Measurements from ENCODE around the gene GIMAP6.
"Not testable (repeated sequence)": the region's sequence is repeated elsewhere in the genome, so short reads cannot be mapped to it uniquely, and the experiment has no call there.

GIMAP6 gene

GRCh38 chr7:150663802-150664494, 31.8 kb upstream of the GIMAP6 start:
- Histone ChIP-seq H3K4me3 (ENCODE audit: low read length) (no peak overlapping the region), H3K9me3 (ENCODE audit: control insufficient read depth, low read length) (no peaks in the 10 kb centered on the region), H3K4me1 (ENCODE audit: control insufficient read depth, insufficient read depth, low read length) (no peaks in the 10 kb centered on the region), H3K36me3 (ENCODE audit: control insufficient read depth, insufficient read depth, low read length) (no peaks in the 10 kb centered on the region), H3K9ac (ENCODE audit: low read length) (no peak overlapping the region), H3K27me3 (ENCODE audit: control insufficient read depth, insufficient read depth, low read length) (no peaks in the 10 kb centered on the region)

GRCh38 chr7:150662821-150663220, 30.6 kb upstream of the GIMAP6 start:
- not testable (repeated sequence) for H3K27me3 ChIP-seq (ENCODE audit: control insufficient read depth, insufficient read depth, low read length); H3K36me3 ChIP-seq (ENCODE audit: control insufficient read depth, insufficient read depth, low read length); H3K9me3 ChIP-seq (ENCODE audit: control insufficient read depth, low read length); H3K9ac ChIP-seq (ENCODE audit: low read length); H3K4me3 ChIP-seq (ENCODE audit: low read length); H3K4me1 ChIP-seq (ENCODE audit: control insufficient read depth, insufficient read depth, low read length)

GRCh38 chr7:150660939-150661613, 28.9 kb upstream of the GIMAP6 start:
- H3K9ac ChIP-seq (ENCODE audit: low read length): no peak overlapping the region
- no peak overlapping the region for H3K4me3 ChIP-seq (ENCODE audit: low read length)
- no peaks in the 10 kb centered on the region for H3K4me1 ChIP-seq (ENCODE audit: control insufficient read depth, insufficient read depth, low read length)
- no peaks in the 10 kb centered on the region for H3K9me3 ChIP-seq (ENCODE audit: control insufficient read depth, low read length)
- H3K36me3 ChIP-seq (ENCODE audit: control insufficient read depth, insufficient read depth, low read length): no peaks in the 10 kb centered on the region
- H3K27me3 ChIP-seq (ENCODE audit: control insufficient read depth, insufficient read depth, low read length): no peaks in the 10 kb centered on the region

- H3K9me3 ChIP-seq (ENCODE audit: control insufficient read depth, low read length): no peaks in the 10 kb centered on the region
- no peak overlapping the region for H3K4me3 ChIP-seq (ENCODE audit: low read length)
- H3K4me1 ChIP-seq (ENCODE audit: control insufficient read depth, insufficient read depth, low read length): no peaks in the 10 kb centered on the region
- H3K9ac ChIP-seq (ENCODE audit: low read length): no peak overlapping the region
- H3K36me3 ChIP-seq (ENCODE audit: control insufficient read depth, insufficient read depth, low read length): no peaks in the 10 kb centered on the region
- no peaks in the 10 kb centered on the region for H3K27me3 ChIP-seq (ENCODE audit: control insufficient read depth, insufficient read depth, low read length)
Measured at GRCh38 chr7:150657526-150657925, 25.3 kb upstream of the GIMAP6 start.

GRCh38 chr7:150656047-150656446, 23.9 kb upstream of the GIMAP6 start:
- Histone ChIP-seq H3K9ac (ENCODE audit: low read length) (no peak overlapping the region), H3K27me3 (ENCODE audit: control insufficient read depth, insufficient read depth, low read length) (no peaks in the 10 kb centered on the region)

GRCh38 chr7:150654692-150655091, 22.5 kb upstream of the GIMAP6 start:
- H3K27me3 ChIP-seq (ENCODE audit: control insufficient read depth, insufficient read depth, low read length): no peaks in the 10 kb centered on the region
- H3K36me3 ChIP-seq (ENCODE audit: control insufficient read depth, insufficient read depth, low read length): no peaks in the 10 kb centered on the region
- no peak overlapping the region for H3K4me3 ChIP-seq (ENCODE audit: low read length)
- no peak overlapping the region for H3K9ac ChIP-seq (ENCODE audit: low read length)
- no peaks in the 10 kb centered on the region for H3K9me3 ChIP-seq (ENCODE audit: control insufficient read depth, low read length)
- no peaks in the 10 kb centered on the region for H3K4me1 ChIP-seq (ENCODE audit: control insufficient read depth, insufficient read depth, low read length)

More at GRCh38 chr7:150656047-150656446, 23.9 kb upstream of the GIMAP6 start:
- H3K36me3 ChIP-seq (ENCODE audit: control insufficient read depth, insufficient read depth, low read length): no peaks in the 10 kb centered on the region
- no peaks in the 10 kb centered on the region for H3K9me3 ChIP-seq (ENCODE audit: control insufficient read depth, low read length)
- H3K4me1 ChIP-seq (ENCODE audit: control insufficient read depth, insufficient read depth, low read length): no peaks in the 10 kb centered on the region
- no peak overlapping the region for H3K4me3 ChIP-seq (ENCODE audit: low read length)

- Histone ChIP-seq H3K4me3 (ENCODE audit: low read length) (no peak overlapping the region), H3K36me3 (ENCODE audit: control insufficient read depth, insufficient read depth, low read length) (no peaks in the 10 kb centered on the region), H3K9ac (ENCODE audit: low read length) (no peak overlapping the region), H3K9me3 (ENCODE audit: control insufficient read depth, low read length) (no peaks in the 10 kb centered on the region), H3K27me3 (ENCODE audit: control insufficient read depth, insufficient read depth, low read length) (no peaks in the 10 kb centered on the region), H3K4me1 (ENCODE audit: control insufficient read depth, insufficient read depth, low read length) (no peaks in the 10 kb centered on the region)
Measured at GRCh38 chr7:150649080-150649385, 16.8 kb upstream of the GIMAP6 start.

- no peaks in the 10 kb centered on the region for H3K36me3 ChIP-seq (ENCODE audit: control insufficient read depth, insufficient read depth, low read length)
- no peak overlapping the region for H3K9ac ChIP-seq (ENCODE audit: low read length)
- H3K9me3 ChIP-seq (ENCODE audit: control insufficient read depth, low read length): no peaks in the 10 kb centered on the region
- no peaks in the 10 kb centered on the region for H3K4me1 ChIP-seq (ENCODE audit: control insufficient read depth, insufficient read depth, low read length)
- no peak overlapping the region for H3K4me3 ChIP-seq (ENCODE audit: low read length)
- no peaks in the 10 kb centered on the region for H3K27me3 ChIP-seq (ENCODE audit: control insufficient read depth, insufficient read depth, low read length)
Measured at GRCh38 chr7:150648353-150649079, 16.3 kb upstream of the GIMAP6 start.

GRCh38 chr7:150645259-150646020, 13.3 kb upstream of the GIMAP6 start:
- H3K9me3 ChIP-seq (ENCODE audit: control insufficient read depth, low read length): no peaks in the 10 kb centered on the region
- no peak overlapping the region for H3K4me3 ChIP-seq (ENCODE audit: low read length)
- H3K27me3 ChIP-seq (ENCODE audit: control insufficient read depth, insufficient read depth, low read length): no peaks in the 10 kb centered on the region
- no peak overlapping the region for H3K9ac ChIP-seq (ENCODE audit: low read length)
- no peaks in the 10 kb centered on the region for H3K36me3 ChIP-seq (ENCODE audit: control insufficient read depth, insufficient read depth, low read length)
- H3K4me1 ChIP-seq (ENCODE audit: control insufficient read depth, insufficient read depth, low read length): no peaks in the 10 kb centered on the region

GRCh38 chr7:150642926-150643325, 10.7 kb upstream of the GIMAP6 start:
- H3K27me3 ChIP-seq (ENCODE audit: control insufficient read depth, insufficient read depth, low read length): no peaks in the 10 kb centered on the region
- H3K4me1 ChIP-seq (ENCODE audit: control insufficient read depth, insufficient read depth, low read length): no peaks in the 10 kb centered on the region
- H3K36me3 ChIP-seq (ENCODE audit: control insufficient read depth, insufficient read depth, low read length): no peaks in the 10 kb centered on the region
- no peaks in the 10 kb centered on the region for H3K9me3 ChIP-seq (ENCODE audit: control insufficient read depth, low read length)
- no peak overlapping the region for H3K4me3 ChIP-seq (ENCODE audit: low read length)
- H3K9ac ChIP-seq (ENCODE audit: low read length): no peak overlapping the region

GRCh38 chr7:150641854-150642253, 9.7 kb upstream of the GIMAP6 start:
- H3K9ac ChIP-seq (ENCODE audit: low read length): no peak overlapping the region
- H3K36me3 ChIP-seq (ENCODE audit: control insufficient read depth, insufficient read depth, low read length): no peaks in the 10 kb centered on the region
- no peaks in the 10 kb centered on the region for H3K4me1 ChIP-seq (ENCODE audit: control insufficient read depth, insufficient read depth, low read length)
- no peaks in the 10 kb centered on the region for H3K9me3 ChIP-seq (ENCODE audit: control insufficient read depth, low read length)
- no peak overlapping the region for H3K4me3 ChIP-seq (ENCODE audit: low read length)
- no peaks in the 10 kb centered on the region for H3K27me3 ChIP-seq (ENCODE audit: control insufficient read depth, insufficient read depth, low read length)

- Histone ChIP-seq H3K4me1 (ENCODE audit: control insufficient read depth, insufficient read depth, low read length) (no peaks in the 10 kb centered on the region), H3K27me3 (ENCODE audit: control insufficient read depth, insufficient read depth, low read length) (no peaks in the 10 kb centered on the region), H3K36me3 (ENCODE audit: control insufficient read depth, insufficient read depth, low read length) (no peaks in the 10 kb centered on the region)
Measured at GRCh38 chr7:150633926-150634325, 1.7 kb upstream of the GIMAP6 start.

More at GRCh38 chr7:150633926-150634325, 1.7 kb upstream of the GIMAP6 start:
- Histone ChIP-seq H3K4me3 (ENCODE audit: low read length) (no peak overlapping the region), H3K9ac (ENCODE audit: low read length) (no peak overlapping the region), H3K9me3 (ENCODE audit: control insufficient read depth, low read length) (no peaks in the 10 kb centered on the region)

All from mucosa of stomach (tissue), 1 donor.